ENCODE data around the gene KCTD3.

DNA sequence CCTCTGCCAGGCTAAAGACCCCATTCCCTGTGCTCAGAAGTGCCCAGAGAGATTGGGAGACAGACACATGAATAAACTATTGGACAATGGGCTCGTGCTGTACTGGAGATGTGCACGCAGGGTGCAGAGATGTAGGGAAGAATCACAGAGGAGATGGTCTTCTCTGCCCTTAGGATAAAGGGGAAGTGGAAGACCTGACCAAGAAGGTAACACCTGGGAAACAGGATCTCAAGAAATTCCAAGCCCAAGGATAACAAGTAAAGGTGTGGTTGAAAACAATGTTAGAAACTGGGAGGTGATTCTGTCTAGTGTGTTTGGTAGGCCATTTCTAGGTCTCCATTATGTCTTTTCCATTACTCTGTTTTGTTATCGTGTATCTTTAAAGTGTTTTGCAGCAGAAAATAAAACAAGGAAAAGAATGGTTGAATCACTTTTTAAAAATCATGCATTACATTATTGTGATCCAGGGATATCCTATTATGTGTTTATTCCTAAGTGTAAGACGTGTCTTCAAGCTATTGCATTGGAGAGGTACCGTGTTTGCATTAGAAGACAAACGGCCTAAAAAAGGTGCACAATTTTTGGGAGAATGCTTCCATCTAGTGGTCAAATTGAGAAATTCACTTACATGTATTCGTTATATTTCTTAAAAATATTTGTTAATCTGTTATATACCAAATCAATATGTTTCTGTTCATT lies 40.8 kb upstream of the KCTD3 start:
- no peak for TF ChIP-seq POLR2A (IDR thresholded peaks at IDR 0.05)
- TF ChIP-seq, protein P1, sequence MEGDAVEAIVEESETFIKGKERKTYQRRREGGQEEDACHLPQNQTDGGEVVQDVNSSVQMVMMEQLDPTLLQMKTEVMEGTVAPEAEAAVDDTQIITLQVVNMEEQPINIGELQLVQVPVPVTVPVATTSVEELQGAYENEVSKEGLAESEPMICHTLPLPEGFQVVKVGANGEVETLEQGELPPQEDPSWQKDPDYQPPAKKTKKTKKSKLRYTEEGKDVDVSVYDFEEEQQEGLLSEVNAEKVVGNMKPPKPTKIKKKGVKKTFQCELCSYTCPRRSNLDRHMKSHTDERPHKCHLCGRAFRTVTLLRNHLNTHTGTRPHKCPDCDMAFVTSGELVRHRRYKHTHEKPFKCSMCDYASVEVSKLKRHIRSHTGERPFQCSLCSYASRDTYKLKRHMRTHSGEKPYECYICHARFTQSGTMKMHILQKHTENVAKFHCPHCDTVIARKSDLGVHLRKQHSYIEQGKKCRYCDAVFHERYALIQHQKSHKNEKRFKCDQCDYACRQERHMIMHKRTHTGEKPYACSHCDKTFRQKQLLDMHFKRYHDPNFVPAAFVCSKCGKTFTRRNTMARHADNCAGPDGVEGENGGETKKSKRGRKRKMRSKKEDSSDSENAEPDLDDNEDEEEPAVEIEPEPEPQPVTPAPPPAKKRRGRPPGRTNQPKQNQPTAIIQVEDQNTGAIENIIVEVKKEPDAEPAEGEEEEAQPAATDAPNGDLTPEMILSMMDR (IDR thresholded peaks at IDR 0.05): peak; percentile 38 to 80 (median 67)

All from thyroid gland (tissue), 4 donors.